HEK293 (cell line): Measurements from ENCODE around the gene SRSF8.

Experiments
- GFI1B ChIP-seq: fragments of 450-650 bp; formaldehyde crosslinking; IDR thresholded peaks from 2 replicates; pipeline ENCODE4 v1.5.1; 2016; ENCODE audit warnings: missing biosample characterization, missing genetic modification characterization
- GLIS2 ChIP-seq: fragments of 450-650 bp; formaldehyde crosslinking; IDR thresholded peaks from 2 replicates; pipeline ENCODE4 v1.5.1; 2016; ENCODE audit warnings: missing biosample characterization, missing genetic modification characterization
- IKZF3 ChIP-seq: fragments of 450-650 bp; IDR thresholded peaks from 2 replicates; pipeline ENCODE4 v1.5.0; 2018; ENCODE audit warnings: missing biosample characterization, mild to moderate bottlenecking, missing genetic modification characterization, moderate library complexity
- KLF10 ChIP-seq: fragments of 450-650 bp; IDR thresholded peaks from 2 replicates; pipeline ENCODE4 v1.5.1; 2018; ENCODE audit warnings: missing biosample characterization, mild to moderate bottlenecking, missing genetic modification characterization
- KLF16 ChIP-seq: fragments of 450-650 bp; formaldehyde crosslinking; IDR thresholded peaks from 2 replicates; pipeline ENCODE4 v1.5.1; 2017; ENCODE audit warnings: missing biosample characterization, missing genetic modification characterization
- SCRT2 ChIP-seq: fragments of 450-650 bp; formaldehyde crosslinking; IDR thresholded peaks from 2 replicates; pipeline ENCODE4 v1.5.1; 2016; ENCODE audit warnings: missing biosample characterization, missing genetic modification characterization
- SP2 ChIP-seq: fragments of 450-650 bp; formaldehyde crosslinking; IDR thresholded peaks from 2 replicates; pipeline ENCODE4 v1.5.1; 2016; ENCODE audit warnings: missing biosample characterization, missing genetic modification characterization
- SP3 ChIP-seq: fragments of 450-650 bp; formaldehyde crosslinking; IDR thresholded peaks from 2 replicates; pipeline ENCODE4 v1.5.1; 2016; ENCODE audit warnings: missing biosample characterization, missing genetic modification characterization
- SP7 ChIP-seq: fragments of 450-650 bp; formaldehyde crosslinking; IDR thresholded peaks from 2 replicates; pipeline ENCODE4 v1.5.1; 2016; ENCODE audit warnings: missing biosample characterization, missing genetic modification characterization
- ZBTB21 ChIP-seq: fragments of 450-650 bp; formaldehyde crosslinking; IDR thresholded peaks from 2 replicates; pipeline ENCODE4 v1.5.1; 2017; ENCODE audit warnings: missing biosample characterization, missing genetic modification characterization
- ZBTB8A ChIP-seq: fragments of 450-650 bp; formaldehyde crosslinking; IDR thresholded peaks from 2 replicates; pipeline ENCODE4 v1.5.1; 2016; ENCODE audit warnings: missing biosample characterization, missing genetic modification characterization
- ZIC2 ChIP-seq: fragments of 450-650 bp; formaldehyde crosslinking; IDR thresholded peaks from 2 replicates; pipeline ENCODE4 v1.5.1; 2016; ENCODE audit warnings: missing biosample characterization, missing genetic modification characterization
- ZNF16 ChIP-seq: fragments of 450-650 bp; formaldehyde crosslinking; IDR thresholded peaks from 2 replicates; pipeline ENCODE4 v1.5.1; 2016; ENCODE audit warnings: low read depth, missing biosample characterization, missing genetic modification characterization
- ZNF169 ChIP-seq: fragments of 450-650 bp; formaldehyde crosslinking; IDR thresholded peaks from 2 replicates; pipeline ENCODE4 v1.5.1; 2016; ENCODE audit warnings: missing biosample characterization, missing genetic modification characterization
- ZNF223 ChIP-seq: fragments of 450-650 bp; formaldehyde crosslinking; IDR thresholded peaks from 2 replicates; pipeline ENCODE4 v1.5.1; 2016; ENCODE audit warnings: missing biosample characterization, missing genetic modification characterization
- ZNF514 ChIP-seq: fragments of 450-650 bp; formaldehyde crosslinking; IDR thresholded peaks from 2 replicates; pipeline ENCODE4 v1.5.1; 2016; ENCODE audit warnings: missing biosample characterization, missing genetic modification characterization
- ZNF548 ChIP-seq: fragments of 450-650 bp; formaldehyde crosslinking; IDR thresholded peaks from 2 replicates; pipeline ENCODE4 v1.5.1; 2016; ENCODE audit warnings: missing biosample characterization, missing genetic modification characterization
- ZNF561 ChIP-seq: fragments of 450-650 bp; IDR thresholded peaks from 2 replicates; pipeline ENCODE4 v1.5.1; 2018; ENCODE audit warnings: missing biosample characterization, missing genetic modification characterization, borderline replicate concordance
- ZNF623 ChIP-seq: fragments of 450-650 bp; formaldehyde crosslinking; IDR thresholded peaks from 2 replicates; pipeline ENCODE4 v1.5.1; 2016; ENCODE audit warnings: missing biosample characterization, missing genetic modification characterization
- ZNF776 ChIP-seq: fragments of 450-650 bp; formaldehyde crosslinking; IDR thresholded peaks from 2 replicates; pipeline ENCODE4 v1.5.0; 2017; ENCODE audit warnings: missing biosample characterization, missing genetic modification characterization, borderline replicate concordance
- ZNF791 ChIP-seq: fragments of 450-650 bp; formaldehyde crosslinking; IDR thresholded peaks from 2 replicates; pipeline ENCODE4 v1.5.1; 2016; ENCODE audit warnings: missing biosample characterization, missing genetic modification characterization
- ZXDB ChIP-seq: fragments of 450-650 bp; formaldehyde crosslinking; IDR thresholded peaks from 2 replicates; pipeline ENCODE4 v1.5.1; 2016; ENCODE audit warnings: missing biosample characterization, missing genetic modification characterization
- TF ChIP-seq, protein P1 (sequence below): fragments of 450-650 bp; formaldehyde crosslinking; IDR thresholded peaks from 2 replicates; pipeline ENCODE4 v1.5.1; 2017; ENCODE audit warnings: missing biosample characterization, missing genetic modification characterization
- TF ChIP-seq, protein P2 (sequence below): fragments of 450-650 bp; IDR thresholded peaks from 2 replicates; pipeline ENCODE4 v1.5.1; 2018; ENCODE audit warnings: missing biosample characterization, mild to moderate bottlenecking, missing genetic modification characterization
- TF ChIP-seq, protein P3 (sequence below): fragments of 450-650 bp; formaldehyde crosslinking; IDR thresholded peaks from 2 replicates; pipeline ENCODE4 v1.5.1; 2016; ENCODE audit warnings: missing biosample characterization, missing genetic modification characterization
- TF ChIP-seq, protein P4 (sequence below): fragments of 450-650 bp; formaldehyde crosslinking; IDR thresholded peaks from 2 replicates; pipeline ENCODE4 v1.5.1; 2016; ENCODE audit warnings: missing biosample characterization, missing genetic modification characterization
- TF ChIP-seq, protein P5 (sequence below): fragments of 450-650 bp; formaldehyde crosslinking; optimal IDR thresholded peaks from 2 replicates; pipeline ENCODE3; 2016; ENCODE audit warnings: missing biosample characterization, mild to moderate bottlenecking, missing genetic modification characterization
- TF ChIP-seq, protein P6 (sequence below): fragments of 450-650 bp; formaldehyde crosslinking; IDR thresholded peaks from 2 replicates; pipeline ENCODE4 v1.5.1; 2016; ENCODE audit warnings: missing biosample characterization, missing genetic modification characterization

Gene SRSF8

GRCh38 chr11:95089620-95090542 lies 23.2 kb downstream of the SRSF8 start, which contains the start of gene ENDOD1 (continued):
- TF ChIP-seq, protein P1, sequence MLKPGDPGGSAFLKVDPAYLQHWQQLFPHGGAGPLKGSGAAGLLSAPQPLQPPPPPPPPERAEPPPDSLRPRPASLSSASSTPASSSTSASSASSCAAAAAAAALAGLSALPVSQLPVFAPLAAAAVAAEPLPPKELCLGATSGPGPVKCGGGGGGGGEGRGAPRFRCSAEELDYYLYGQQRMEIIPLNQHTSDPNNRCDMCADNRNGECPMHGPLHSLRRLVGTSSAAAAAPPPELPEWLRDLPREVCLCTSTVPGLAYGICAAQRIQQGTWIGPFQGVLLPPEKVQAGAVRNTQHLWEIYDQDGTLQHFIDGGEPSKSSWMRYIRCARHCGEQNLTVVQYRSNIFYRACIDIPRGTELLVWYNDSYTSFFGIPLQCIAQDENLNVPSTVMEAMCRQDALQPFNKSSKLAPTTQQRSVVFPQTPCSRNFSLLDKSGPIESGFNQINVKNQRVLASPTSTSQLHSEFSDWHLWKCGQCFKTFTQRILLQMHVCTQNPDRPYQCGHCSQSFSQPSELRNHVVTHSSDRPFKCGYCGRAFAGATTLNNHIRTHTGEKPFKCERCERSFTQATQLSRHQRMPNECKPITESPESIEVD (tag by site-specific recombination), result no peak
- TF ChIP-seq, protein P2, sequence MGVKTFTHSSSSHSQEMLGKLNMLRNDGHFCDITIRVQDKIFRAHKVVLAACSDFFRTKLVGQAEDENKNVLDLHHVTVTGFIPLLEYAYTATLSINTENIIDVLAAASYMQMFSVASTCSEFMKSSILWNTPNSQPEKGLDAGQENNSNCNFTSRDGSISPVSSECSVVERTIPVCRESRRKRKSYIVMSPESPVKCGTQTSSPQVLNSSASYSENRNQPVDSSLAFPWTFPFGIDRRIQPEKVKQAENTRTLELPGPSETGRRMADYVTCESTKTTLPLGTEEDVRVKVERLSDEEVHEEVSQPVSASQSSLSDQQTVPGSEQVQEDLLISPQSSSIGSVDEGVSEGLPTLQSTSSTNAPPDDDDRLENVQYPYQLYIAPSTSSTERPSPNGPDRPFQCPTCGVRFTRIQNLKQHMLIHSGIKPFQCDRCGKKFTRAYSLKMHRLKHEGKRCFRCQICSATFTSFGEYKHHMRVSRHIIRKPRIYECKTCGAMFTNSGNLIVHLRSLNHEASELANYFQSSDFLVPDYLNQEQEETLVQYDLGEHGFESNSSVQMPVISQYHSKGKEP (tag by site-specific recombination), result 0 out of 2 replicates have a peak, but pooled peaks have one; percentile 31
- TF ChIP-seq ZNF623 (no peak), ZNF223 (tag by site-specific recombination) (no peak), SCRT2 (tag by site-specific recombination) (peak; percentile 92), IKZF3 (tag by site-specific recombination) (0 out of 2 replicates have a peak, but pooled peaks have one; percentile 8), ZNF561 (tag by site-specific recombination) (peak; percentile 65; the same call in 1 of the 2 replicates), ZNF776 (tag by site-specific recombination) (no peak), SP2 (tag by site-specific recombination) (peak; percentile 24; the same call in 1 of the 2 replicates), ZNF791 (tag by site-specific recombination) (no peak), KLF16 (tag by site-specific recombination) (0 out of 2 replicates have a peak, but pooled peaks have one; percentile 47), ZBTB21 (tag by site-specific recombination) (no peak), ZIC2 (peak; percentile 25; the same call in 1 of the 2 replicates), ZNF16 (tag by site-specific recombination) (no peak), ZNF514 (tag by site-specific recombination) (no peak), GLIS2 (tag by site-specific recombination) (peak; percentile 57; the same call in 1 of the 2 replicates), ZXDB (tag by site-specific recombination) (no peak; the same call in 1 of the 2 replicates), ZNF169 (no peak), ZBTB8A (tag by site-specific recombination) (peak; percentile 77), SP3 (tag by site-specific recombination) (peak; percentile 14; the same call in 1 of the 2 replicates), SP7 (tag by site-specific recombination) (no peak), ZNF548 (tag by site-specific recombination) (no peak), GFI1B (no peak), KLF10 (tag by site-specific recombination) (peak; percentile 52; the same call in 1 of the 2 replicates)
- TF ChIP-seq, protein P3, sequence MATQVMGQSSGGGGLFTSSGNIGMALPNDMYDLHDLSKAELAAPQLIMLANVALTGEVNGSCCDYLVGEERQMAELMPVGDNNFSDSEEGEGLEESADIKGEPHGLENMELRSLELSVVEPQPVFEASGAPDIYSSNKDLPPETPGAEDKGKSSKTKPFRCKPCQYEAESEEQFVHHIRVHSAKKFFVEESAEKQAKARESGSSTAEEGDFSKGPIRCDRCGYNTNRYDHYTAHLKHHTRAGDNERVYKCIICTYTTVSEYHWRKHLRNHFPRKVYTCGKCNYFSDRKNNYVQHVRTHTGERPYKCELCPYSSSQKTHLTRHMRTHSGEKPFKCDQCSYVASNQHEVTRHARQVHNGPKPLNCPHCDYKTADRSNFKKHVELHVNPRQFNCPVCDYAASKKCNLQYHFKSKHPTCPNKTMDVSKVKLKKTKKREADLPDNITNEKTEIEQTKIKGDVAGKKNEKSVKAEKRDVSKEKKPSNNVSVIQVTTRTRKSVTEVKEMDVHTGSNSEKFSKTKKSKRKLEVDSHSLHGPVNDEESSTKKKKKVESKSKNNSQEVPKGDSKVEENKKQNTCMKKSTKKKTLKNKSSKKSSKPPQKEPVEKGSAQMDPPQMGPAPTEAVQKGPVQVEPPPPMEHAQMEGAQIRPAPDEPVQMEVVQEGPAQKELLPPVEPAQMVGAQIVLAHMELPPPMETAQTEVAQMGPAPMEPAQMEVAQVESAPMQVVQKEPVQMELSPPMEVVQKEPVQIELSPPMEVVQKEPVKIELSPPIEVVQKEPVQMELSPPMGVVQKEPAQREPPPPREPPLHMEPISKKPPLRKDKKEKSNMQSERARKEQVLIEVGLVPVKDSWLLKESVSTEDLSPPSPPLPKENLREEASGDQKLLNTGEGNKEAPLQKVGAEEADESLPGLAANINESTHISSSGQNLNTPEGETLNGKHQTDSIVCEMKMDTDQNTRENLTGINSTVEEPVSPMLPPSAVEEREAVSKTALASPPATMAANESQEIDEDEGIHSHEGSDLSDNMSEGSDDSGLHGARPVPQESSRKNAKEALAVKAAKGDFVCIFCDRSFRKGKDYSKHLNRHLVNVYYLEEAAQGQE (tag by site-specific recombination), result 0 out of 2 replicates have a peak, but pooled peaks have one; percentile 17
- TF ChIP-seq, protein P4, sequence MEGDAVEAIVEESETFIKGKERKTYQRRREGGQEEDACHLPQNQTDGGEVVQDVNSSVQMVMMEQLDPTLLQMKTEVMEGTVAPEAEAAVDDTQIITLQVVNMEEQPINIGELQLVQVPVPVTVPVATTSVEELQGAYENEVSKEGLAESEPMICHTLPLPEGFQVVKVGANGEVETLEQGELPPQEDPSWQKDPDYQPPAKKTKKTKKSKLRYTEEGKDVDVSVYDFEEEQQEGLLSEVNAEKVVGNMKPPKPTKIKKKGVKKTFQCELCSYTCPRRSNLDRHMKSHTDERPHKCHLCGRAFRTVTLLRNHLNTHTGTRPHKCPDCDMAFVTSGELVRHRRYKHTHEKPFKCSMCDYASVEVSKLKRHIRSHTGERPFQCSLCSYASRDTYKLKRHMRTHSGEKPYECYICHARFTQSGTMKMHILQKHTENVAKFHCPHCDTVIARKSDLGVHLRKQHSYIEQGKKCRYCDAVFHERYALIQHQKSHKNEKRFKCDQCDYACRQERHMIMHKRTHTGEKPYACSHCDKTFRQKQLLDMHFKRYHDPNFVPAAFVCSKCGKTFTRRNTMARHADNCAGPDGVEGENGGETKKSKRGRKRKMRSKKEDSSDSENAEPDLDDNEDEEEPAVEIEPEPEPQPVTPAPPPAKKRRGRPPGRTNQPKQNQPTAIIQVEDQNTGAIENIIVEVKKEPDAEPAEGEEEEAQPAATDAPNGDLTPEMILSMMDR (tag by site-specific recombination), result peak; percentile 72
- TF ChIP-seq, protein P5, sequence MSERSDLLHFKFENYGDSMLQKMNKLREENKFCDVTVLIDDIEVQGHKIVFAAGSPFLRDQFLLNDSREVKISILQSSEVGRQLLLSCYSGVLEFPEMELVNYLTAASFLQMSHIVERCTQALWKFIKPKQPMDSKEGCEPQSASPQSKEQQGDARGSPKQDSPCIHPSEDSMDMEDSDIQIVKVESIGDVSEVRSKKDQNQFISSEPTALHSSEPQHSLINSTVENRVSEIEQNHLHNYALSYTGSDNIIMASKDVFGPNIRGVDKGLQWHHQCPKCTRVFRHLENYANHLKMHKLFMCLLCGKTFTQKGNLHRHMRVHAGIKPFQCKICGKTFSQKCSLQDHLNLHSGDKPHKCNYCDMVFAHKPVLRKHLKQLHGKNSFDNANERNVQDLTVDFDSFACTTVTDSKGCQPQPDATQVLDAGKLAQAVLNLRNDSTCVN (tag by site-specific recombination), result peak; percentile 89
- TF ChIP-seq, protein P6, sequence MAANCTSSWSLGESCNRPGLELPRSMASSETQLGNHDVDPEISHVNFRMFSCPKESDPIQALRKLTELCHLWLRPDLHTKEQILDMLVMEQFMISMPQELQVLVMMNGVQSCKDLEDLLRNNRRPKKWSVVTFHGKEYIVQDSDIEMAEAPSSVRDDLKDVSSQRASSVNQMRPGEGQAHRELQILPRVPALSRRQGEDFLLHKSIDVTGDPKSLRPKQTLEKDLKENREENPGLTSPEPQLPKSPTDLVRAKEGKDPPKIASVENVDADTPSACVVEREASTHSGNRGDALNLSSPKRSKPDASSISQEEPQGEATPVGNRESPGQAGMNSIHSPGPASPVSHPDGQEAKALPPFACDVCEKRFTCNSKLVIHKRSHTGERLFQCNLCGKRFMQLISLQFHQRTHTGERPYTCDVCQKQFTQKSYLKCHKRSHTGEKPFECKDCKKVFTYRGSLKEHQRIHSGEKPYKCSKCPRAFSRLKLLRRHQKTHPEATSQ (tag by site-specific recombination), result no peak
